ENCODE results near the gene CAVIN3. TPM values are rescaled to one million over a fixed set of nuclear protein-coding genes. Genes with fewer than 3 reads are reported as not detected.

The CAVIN3 gene
- total and polyA plus RNA-seq, 2 of the 4 experiments (the other 2 are of a cell fraction), result 112 to 185 TPM

GRCh38 chr11:6350486-6350885 is 30.2 kb upstream of the CAVIN3 start:
- Histone ChIP-seq H2BK15ac (ENCODE audit: low read depth, low read length) (no peak overlapping the region), H3K27ac (ENCODE audit: insufficient read depth, low read length) (no peak overlapping the region), H3K9me3 (ENCODE audit: control insufficient read depth, insufficient read depth, low read length) (no peaks in the 10 kb centered on the region), H3K56ac (ENCODE audit: extremely low read depth, insufficient read depth, low read length) (no peak overlapping the region), H3K9ac (ENCODE audit: low read depth, low read length) (no peak overlapping the region), H3K9me1 (ENCODE audit: insufficient read depth, low read length) (no peaks in the 10 kb centered on the region), H3K14ac (replicated peaks; ENCODE audit: low read depth, low read length) (no peak overlapping the region), H2AK5ac (ENCODE audit: low read depth, low read length) (no peak overlapping the region), H3K23ac (ENCODE audit: low read depth, low read length) (no peak overlapping the region), H3K27me3 (ENCODE audit: control insufficient read depth, insufficient read depth, low read length) (no peaks in the 10 kb centered on the region), H3K4me3 (ENCODE audit: insufficient read depth, low read depth, low read length) (no peak overlapping the region), H3K4me2 (ENCODE audit: low read depth, low read length) (no peak overlapping the region), H3K4me1 (ENCODE audit: control insufficient read depth, insufficient read depth, low read length) (peaks cover 3% of the 10 kb centered on the region; the same call in 1 of the 2 replicates), H2AFZ (replicated peaks; ENCODE audit: low read length, poor library complexity) (no peak overlapping the region), H2BK5ac (ENCODE audit: low read depth, low read length, poor library complexity, severe bottlenecking) (no peak overlapping the region), H4K8ac (ENCODE audit: low read depth in 2 of 2, low read length in 2 of 2) (no peak overlapping the region), H4K5ac (ENCODE audit: low read depth, low read length) (no peak overlapping the region), H2BK20ac (ENCODE audit: low read depth, low read length) (no peak overlapping the region), H3K79me1 (ENCODE audit: low read depth in 1 of 2, low read length in 2 of 2) (no peaks in the 10 kb centered on the region), H4K91ac (ENCODE audit: insufficient read depth, low read depth, low read length) (no peak overlapping the region), H2AK9ac (replicated peaks; ENCODE audit: low read depth, low read length, poor library complexity) (no peak overlapping the region), H4K20me1 (ENCODE audit: insufficient read depth, low read length) (no peaks in the 10 kb centered on the region), H3K4ac (ENCODE audit: low read depth, low read length) (no peak overlapping the region), H2BK120ac (ENCODE audit: low read depth, low read length) (no peak overlapping the region), H3K18ac (ENCODE audit: low read depth, low read length) (no peak overlapping the region), H3K36me3 (ENCODE audit: control insufficient read depth, insufficient read depth, low read length) (no peaks in the 10 kb centered on the region)
- TF ChIP-seq MAFK (IDR thresholded peaks at IDR 0.05; ENCODE audit: low read depth, low read length), result no peak
- in situ Hi-C loops (cut with MboI; ENCODE audit: low sequenced_read_pairs) (loop anchor here (5.0 to 25.0 kb wide), 3 partner anchors 103 to 663 kb away; partner anchors contain the start of genes TRIM22 and TRIM5), intact Hi-C loops (cut with micrococcal nuclease) (no loop called here), dilution Hi-C loops (cut with HindIII; ENCODE audit: low sequenced_read_pairs, unreplicated experiment) (no loop called here)
- ChIA-PET POLR2A (ENCODE audit: unreplicated experiment) (no interaction called here), CTCF (interaction anchor here (4.8 kb wide), 1 partner anchor 12 kb away, joined by 35 read pairs; no protein-coding TSS in a partner anchor)
- no CpG with 5 or more reads among the region's 2 CpGs for WGBS, 2 experiments (ENCODE audit: extremely low coverage in 2 of 2, insufficient read length in 1 of 2)
- BruUV-seq (replicated peaks), result no TSS peak
- no peak for ATAC-seq (ENCODE audit: low read depth)
- DNase-seq, result no peak
